Uterus (tissue), 4 donors: ENCODE results near the gene RND2. TPM values are rescaled to one million over a fixed set of nuclear protein-coding genes. Genes with fewer than 3 reads are reported as not detected.

Experiments used
- DNase-seq, 2 donors: peaks; one replicate each; pipeline ENCODE4 v3.0.0-alpha.2; 2019 to 2020
- H3K27ac ChIP-seq, 2 donors: fragments of 200-600 bp; sonication (generic); 1 replicate in 1 of 2; 2 replicates in 1 of 2; pipeline ENCODE4 v1.5.1; 2016 to 2018
- H3K27me3 ChIP-seq, 2 donors: fragments of 200-600 bp; sonication (generic); one replicate each; pipeline ENCODE4 v1.5.1; 2018 to 2019; ENCODE audit warnings: control low read depth in 1 of 2
- H3K36me3 ChIP-seq, 2 donors: fragments of 200-600 bp; sonication (generic); one replicate each; pipeline ENCODE4 v1.5.1; 2019; ENCODE audit warnings: control low read depth in 1 of 2
- H3K4me1 ChIP-seq, 2 donors: fragments of 200-600 bp; sonication (generic); one replicate each; pipeline ENCODE4 v1.5.1; 2018 to 2019; ENCODE audit warnings: control low read depth in 1 of 2
- H3K4me3 ChIP-seq, 2 donors: fragments of 200-600 bp; sonication (generic); 1 replicate in 1 of 2; 2 replicates in 1 of 2; pipeline ENCODE4 v1.5.1; 2018 to 2019; ENCODE audit warnings: mild to moderate bottlenecking in 1 of 2
- H3K9me3 ChIP-seq, 2 donors: fragments of 200-600 bp; sonication (generic); one replicate each; pipeline ENCODE4 v1.5.1; 2019; ENCODE audit warnings: control low read depth in 1 of 2
- CTCF ChIP-seq, 4 experiments: fragments of 200-600 bp in 2 of 4; fragments of 450-650 bp in 2 of 4; sonication (generic) in 2 of 4; IDR thresholded peaks; one replicate each; pipeline ENCODE4 v1.5.1; 2016 to 2019; ENCODE audit warnings: antibody characterized with exemption in 4 of 4, mild to moderate bottlenecking in 2 of 4, moderate library complexity in 1 of 4
- POLR2A ChIP-seq, 2 donors: fragments of 450-650 bp; IDR thresholded peaks; one replicate each; pipeline ENCODE4 v1.6.1; 2016; ENCODE audit warnings: antibody characterized with exemption in 2 of 2, mild to moderate bottlenecking in 1 of 2, moderate library complexity in 1 of 2
- intact Hi-C: fragments of 100-400 bp; cut with DNase I; formaldehyde crosslinking; loops from one replicate; pipeline ENCODE4 v1.15.1; 2023; ENCODE audit warnings: low total_unique reads
- total RNA-seq, 4 donors: library from RNA; depleted of rRNA in 3 of 4; stranded (reverse); fragments of >200 nt in 3 of 4; gene quantifications; one replicate each; pipeline versions ENCODE4 v1.1.0 to v1.2.4, GENCODE V29; 2014 to 2023
- donor health status: DM: yes; HTN: yes; CAD: no.

Gene RND2
- total RNA-seq, 4 donors from 2014 or later, result 0.88 to 14.0 (median 3.5) TPM

DNA sequence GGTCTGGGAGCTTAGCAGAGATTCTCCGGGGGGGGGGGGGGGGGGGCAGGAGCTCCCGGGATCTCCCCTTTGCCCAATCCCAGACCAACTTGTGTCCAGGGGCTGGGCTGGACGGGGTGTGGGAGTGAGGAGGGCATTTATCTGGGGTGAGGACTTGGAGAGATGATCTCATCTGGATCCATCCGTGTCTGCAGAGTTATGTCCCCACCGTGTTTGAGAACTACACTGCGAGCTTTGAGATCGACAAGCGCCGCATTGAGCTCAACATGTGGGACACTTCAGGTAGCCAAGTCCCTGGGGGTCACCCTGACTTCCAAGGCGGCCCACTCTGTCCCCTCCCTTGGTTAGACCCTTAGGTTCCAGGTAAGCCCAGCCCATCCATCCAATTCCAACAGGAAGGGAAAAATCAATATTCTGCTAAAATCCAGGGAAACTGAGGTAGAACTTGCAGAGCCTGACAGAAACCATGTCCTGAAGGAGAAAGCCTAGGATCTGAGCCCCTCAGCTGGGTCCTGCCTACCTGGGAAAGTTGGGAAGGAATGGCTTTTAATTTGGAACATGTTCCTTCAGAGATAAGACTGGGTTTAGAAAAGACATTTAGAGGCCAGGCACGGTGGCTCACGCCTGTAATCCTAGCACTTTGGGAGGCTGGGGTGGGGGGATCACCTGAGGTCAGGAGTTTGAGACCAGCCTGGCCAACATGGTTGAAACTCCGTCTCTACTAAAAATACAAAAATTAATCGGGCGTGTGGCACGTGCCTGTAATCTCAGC is 921 bp downstream of the RND2 start:
- Histone ChIP-seq H3K27ac (peak overlapping the region; percentile 83 to 95), H3K27me3 (no peaks in the 10 kb centered on the region), H3K4me1 (no peaks in the 10 kb centered on the region), H3K36me3 (no peaks in the 10 kb centered on the region), H3K9me3 (no peaks in the 10 kb centered on the region), H3K4me3 (peak overlapping the region; percentile 46 to 47)
- no peak for DNase-seq
- intact Hi-C loops, result no loop called here
- TF ChIP-seq CTCF (IDR thresholded peaks at IDR 0.05), result no peak
- no peak for TF ChIP-seq POLR2A (IDR thresholded peaks at IDR 0.05)

- peak overlapping the region; percentile 83 to 95 for H3K27ac ChIP-seq
- no peak for DNase-seq
- no peaks in the 10 kb centered on the region for H3K9me3 ChIP-seq
- intact Hi-C loops, result no loop called here
- H3K4me1 ChIP-seq, result no peaks in the 10 kb centered on the region
- no peaks in the 10 kb centered on the region for H3K36me3 ChIP-seq
- no peak for TF ChIP-seq CTCF (IDR thresholded peaks at IDR 0.05)
- no peaks in the 10 kb centered on the region for H3K27me3 ChIP-seq
- H3K4me3 ChIP-seq, result no peak overlapping the region
These were observed 1.6 kb downstream of the RND2 start for GRCh38 chr17:43026595-43026994.

- Histone ChIP-seq H3K4me1 (no peaks in the 10 kb centered on the region), H3K9me3 (no peaks in the 10 kb centered on the region), H3K27me3 (no peaks in the 10 kb centered on the region), H3K27ac (peak overlapping the region; percentile 83 to 95), H3K4me3 (no peak overlapping the region), H3K36me3 (no peaks in the 10 kb centered on the region)
- intact Hi-C loops, result no loop called here
- TF ChIP-seq POLR2A (IDR thresholded peaks at IDR 0.05), result no peak
- no peak for TF ChIP-seq CTCF (IDR thresholded peaks at IDR 0.05)
- no peak for DNase-seq
These were observed 2.3 kb downstream of the RND2 start for GRCh38 chr17:43027091-43028032.

DNA sequence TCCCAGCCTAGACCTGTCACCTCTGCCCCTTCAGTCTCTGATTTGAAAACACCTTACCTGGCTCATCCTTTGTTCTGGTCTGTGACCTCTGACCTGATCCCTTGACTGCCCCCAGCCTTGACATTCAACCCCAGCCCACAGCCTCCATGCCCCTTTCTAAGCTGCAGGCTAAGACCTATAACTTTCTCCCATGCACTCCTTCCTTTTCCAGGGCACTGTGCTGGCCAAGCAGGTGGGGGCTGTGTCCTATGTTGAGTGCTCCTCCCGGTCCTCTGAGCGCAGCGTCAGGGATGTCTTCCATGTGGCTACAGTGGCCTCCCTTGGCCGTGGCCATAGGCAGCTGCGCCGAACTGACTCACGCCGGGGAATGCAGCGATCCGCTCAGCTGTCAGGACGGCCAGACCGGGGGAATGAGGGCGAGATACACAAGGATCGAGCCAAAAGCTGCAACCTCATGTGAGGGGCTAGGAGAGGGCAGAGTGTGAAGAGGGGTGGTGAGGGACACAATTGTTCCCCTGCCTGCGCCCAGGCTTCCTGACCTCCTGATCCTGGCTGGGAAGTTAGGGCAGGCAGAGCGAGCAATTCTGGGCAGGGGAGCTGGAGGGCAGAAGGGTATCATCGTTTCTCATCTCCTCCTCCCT is 3.3 kb downstream of the RND2 start:
- TF ChIP-seq CTCF (IDR thresholded peaks at IDR 0.05) (no peak), POLR2A (IDR thresholded peaks at IDR 0.05) (no peak)
- no peak for DNase-seq
- intact Hi-C loops, result no loop called here

More for the DNA sequence above, 3.3 kb downstream of the RND2 start:
- no peaks in the 10 kb centered on the region for H3K36me3 ChIP-seq
- H3K27ac ChIP-seq, result no peak overlapping the region
- no peaks in the 10 kb centered on the region for H3K27me3 ChIP-seq
- no peaks in the 10 kb centered on the region for H3K9me3 ChIP-seq
- H3K4me3 ChIP-seq, result no peak overlapping the region
- H3K4me1 ChIP-seq, result no peaks in the 10 kb centered on the region
